SKM-1 (cell line): ENCODE measurements around the gene TAGLN3.
"Not testable (repeated sequence)": the region's sequence is repeated elsewhere in the genome, so short reads cannot be mapped to it uniquely, and the experiment has no call there.

ENCODE experiments used
- DNase-seq: peaks from one replicate; lab custom pipeline; 2025; ENCODE audit not compliant: unreplicated experiment; lab: John Stamatoyannopoulos, UW

TAGLN3 gene

GRCh38 chr3:112007633-112008032 is 8.9 kb downstream of the TAGLN3 start:
- DNase-seq, result no peak

- no peak for DNase-seq
These were observed 10.9 kb downstream of the TAGLN3 start for GRCh38 chr3:112009670-112010069.

- DNase-seq, result no peak
These were observed 11.9 kb downstream of the TAGLN3 start for GRCh38 chr3:112010636-112011035.

GRCh38 chr3:112011376-112011940 is 12.7 kb downstream of the TAGLN3 start:
- DNase-seq, result no peak

GRCh38 chr3:112012205-112012992 is 13.7 kb downstream of the TAGLN3 start:
- DNase-seq, result no peak

- DNase-seq, result peak; percentile 36
These were observed 14.5 kb downstream of the TAGLN3 start for GRCh38 chr3:112013058-112013783.

GRCh38 chr3:112013784-112014143 is 15.0 kb downstream of the TAGLN3 start:
- no peak for DNase-seq

- DNase-seq, result no peak
These were observed 18.4 kb downstream of the TAGLN3 start for GRCh38 chr3:112017091-112017490.

- no peak for DNase-seq
These were observed 20.0 kb downstream of the TAGLN3 start for GRCh38 chr3:112018712-112019111.

- DNase-seq, result no peak
These were observed 21.0 kb downstream of the TAGLN3 start for GRCh38 chr3:112019716-112020115.

GRCh38 chr3:112020674-112021085 is 22.0 kb downstream of the TAGLN3 start:
- DNase-seq, result no peak

- no peak for DNase-seq
These were observed 28.4 kb downstream of the TAGLN3 start for GRCh38 chr3:112027142-112027541.

- DNase-seq, result no peak
These were observed 29.1 kb downstream of the TAGLN3 start for GRCh38 chr3:112027826-112028225.

- DNase-seq, result no peak
These were observed 32.2 kb downstream of the TAGLN3 start for GRCh38 chr3:112030901-112031300.

GRCh38 chr3:112032098-112032731 is 33.5 kb downstream of the TAGLN3 start:
- DNase-seq, result no peak

- no peak for DNase-seq
These were observed 35.7 kb downstream of the TAGLN3 start, which contains the start of gene TMPRSS7 for GRCh38 chr3:112034436-112034835. Gene TMPRSS7, plus strand, starts transcription at chr3:112034736. Its CDS starts 110 bp downstream, at chr3:112034846.

- no peak for DNase-seq
These were observed 36.5 kb downstream of the TAGLN3 start for GRCh38 chr3:112035241-112035640.

GRCh38 chr3:112037194-112037593 is 38.5 kb downstream of the TAGLN3 start:
- not testable (repeated sequence) for DNase-seq

GRCh38 chr3:112038863-112039262 is 40.1 kb downstream of the TAGLN3 start:
- DNase-seq, result no peak

GRCh38 chr3:112041321-112041720 is 42.6 kb downstream of the TAGLN3 start:
- no peak for DNase-seq

- no peak for DNase-seq
These were observed 44.1 kb downstream of the TAGLN3 start for GRCh38 chr3:112042842-112043280.
